NCI-H446 (cell line): ENCODE data around the gene SBSN.
A peak's percentile ranks its signal among the peaks of the same experiment; 100 is the strongest.

Source experiments
- DNase-seq, 2 experiments: peaks; one replicate each; lab custom pipeline; 2025; lab: John Stamatoyannopoulos, UW

SBSN gene

GRCh38 chr19:35509018-35509652 is 19.0 kb downstream of the SBSN start:
- no peak for DNase-seq

- no peak for DNase-seq
These were observed 20.0 kb downstream of the SBSN start for GRCh38 chr19:35508129-35508528.

- DNase-seq, result no peak
These were observed 20.6 kb downstream of the SBSN start for GRCh38 chr19:35507561-35507960.

- no peak for DNase-seq
These were observed 22.1 kb downstream of the SBSN start for GRCh38 chr19:35506011-35506410.

- no peak for DNase-seq
These were observed 25.4 kb downstream of the SBSN start for GRCh38 chr19:35502751-35503150.

GRCh38 chr19:35501684-35502083 is 26.4 kb downstream of the SBSN start:
- no peak for DNase-seq

DNA sequence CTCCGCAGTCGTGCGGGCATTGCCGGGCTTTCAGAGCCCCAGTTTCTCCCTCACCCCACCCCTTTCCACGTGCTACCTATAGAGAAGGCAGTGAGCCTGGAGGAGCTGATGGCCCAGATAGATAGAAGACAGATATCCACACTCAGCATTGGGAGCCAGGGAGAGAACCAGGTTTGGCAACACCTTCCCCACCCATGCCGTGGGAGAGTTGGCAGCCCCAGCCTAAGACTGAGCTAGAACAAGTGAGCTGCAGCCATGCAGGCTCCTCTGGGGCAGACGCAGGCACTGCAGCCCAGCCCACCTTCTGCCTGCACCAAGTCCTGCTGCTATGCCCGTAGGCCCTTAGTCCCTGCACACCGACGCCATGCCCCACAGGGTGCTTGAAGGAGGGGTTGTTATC is 27.5 kb downstream of the SBSN start:
- DNase-seq, result no peak

DNA sequence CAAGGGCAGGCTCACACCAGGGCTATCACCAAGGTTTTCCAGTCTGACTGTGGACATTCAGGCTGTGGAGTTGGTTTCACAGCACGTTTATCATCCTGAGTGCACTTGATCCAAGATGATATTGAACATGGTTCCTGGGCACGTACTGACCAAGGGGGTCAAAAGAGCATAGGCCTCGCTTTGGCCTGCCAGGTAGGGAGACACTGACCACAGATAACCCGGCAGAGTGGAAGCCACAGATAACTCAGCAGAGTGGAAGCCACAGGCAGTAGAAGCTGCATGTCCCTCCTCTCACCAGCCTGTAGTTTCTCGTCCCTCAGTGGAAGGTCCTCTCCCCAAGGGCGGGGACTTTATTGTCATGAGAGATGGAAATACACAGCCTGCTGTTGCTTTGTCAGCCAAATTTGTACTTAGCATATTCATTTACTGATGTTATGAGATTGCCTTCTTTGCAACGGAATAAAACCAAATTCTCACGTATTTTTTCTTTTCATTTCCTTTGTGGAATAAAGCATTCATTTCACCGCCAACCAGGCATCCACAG is 29.1 kb downstream of the SBSN start:
- no peak for DNase-seq

DNA sequence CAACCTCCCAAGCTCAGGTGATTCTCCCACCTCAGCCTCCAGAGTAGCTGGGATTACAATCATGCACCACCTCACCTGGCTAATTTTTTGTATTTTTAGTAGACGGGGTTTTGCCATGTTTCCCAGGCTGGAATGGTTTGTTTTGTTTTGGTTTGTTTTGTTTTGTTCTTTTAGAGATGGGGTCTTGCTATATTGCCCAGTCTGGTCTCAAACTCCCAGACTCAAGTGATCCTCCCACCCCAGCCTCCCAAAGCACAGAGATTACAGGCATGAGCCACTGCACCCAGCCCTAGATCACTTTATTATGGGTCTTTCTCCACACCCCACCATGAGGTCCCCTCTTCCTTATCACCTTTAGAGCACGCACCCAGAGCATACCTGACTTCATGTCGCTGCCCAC is 29.9 kb downstream of the SBSN start:
- no peak for DNase-seq

GRCh38 chr19:35497406-35497805 is 30.7 kb downstream of the SBSN start:
- no peak for DNase-seq

DNA sequence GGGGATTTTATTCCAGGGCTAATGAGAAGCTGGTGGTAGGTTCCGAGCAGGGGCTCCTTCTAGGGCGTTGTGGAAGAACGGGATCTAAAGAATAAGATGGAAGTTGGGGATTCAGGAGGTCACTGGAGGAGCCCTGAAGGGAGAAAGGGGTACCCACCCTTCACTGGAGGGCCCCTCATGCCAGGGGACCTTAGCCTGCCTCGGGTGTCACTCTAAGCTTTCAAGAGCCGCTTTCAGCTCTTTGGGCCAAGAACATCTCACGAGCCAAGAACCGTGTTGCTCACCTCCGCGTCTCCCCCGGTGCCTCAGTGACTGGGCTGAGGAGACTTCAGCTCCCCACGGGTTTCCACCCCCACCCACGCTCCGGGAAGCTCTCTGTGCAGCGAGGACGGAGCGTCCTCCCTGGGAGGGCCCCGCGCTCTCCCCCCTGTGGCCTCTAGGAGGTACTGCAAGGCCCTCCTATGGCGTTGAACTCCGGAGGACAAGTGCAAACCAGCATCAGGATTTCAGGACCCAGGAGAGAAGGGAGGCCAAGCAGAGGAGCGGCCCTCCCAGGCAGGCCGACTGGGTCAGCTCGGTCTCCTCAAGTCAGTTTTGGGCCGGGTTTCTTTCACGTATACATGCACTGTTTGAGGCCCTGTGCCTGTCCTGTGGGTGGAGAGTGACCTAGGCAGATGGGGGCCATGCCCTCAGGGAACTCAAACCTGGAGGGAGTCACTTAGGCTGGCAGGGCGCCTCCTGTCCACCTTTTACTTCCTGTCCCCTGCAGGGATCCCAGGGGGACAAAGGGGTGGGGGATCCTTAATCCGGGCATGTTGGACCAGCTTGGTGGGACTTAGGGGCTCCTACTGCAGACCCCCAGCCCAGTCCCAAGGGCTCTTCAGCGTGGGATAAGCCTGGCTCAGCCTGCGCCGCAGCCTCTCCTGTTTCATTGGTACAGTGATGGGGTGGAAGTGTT is 32.7 kb downstream of the SBSN start:
- peak in 1 of 2 experiments; percentile 66 for DNase-seq

DNA sequence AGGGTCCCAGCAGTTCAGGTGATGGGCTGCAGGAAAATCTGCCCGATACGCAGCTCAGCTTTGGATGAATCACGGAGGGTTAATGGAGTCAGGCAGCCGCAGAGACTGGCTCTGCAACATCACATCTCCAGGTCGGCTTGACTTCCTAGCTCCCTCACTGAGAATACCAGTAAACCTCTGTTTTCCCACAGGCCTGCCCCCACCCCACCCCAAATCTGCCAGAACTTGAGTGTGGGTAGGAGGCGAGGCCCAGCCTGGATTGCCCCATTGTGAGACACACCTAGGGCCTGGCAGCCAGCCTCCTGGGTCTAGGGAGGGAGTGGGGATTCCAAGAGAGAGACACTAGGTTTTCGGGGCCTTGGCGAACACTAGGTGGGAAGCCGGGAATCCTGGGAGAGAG is 34.1 kb downstream of the SBSN start:
- no peak for DNase-seq

DNA sequence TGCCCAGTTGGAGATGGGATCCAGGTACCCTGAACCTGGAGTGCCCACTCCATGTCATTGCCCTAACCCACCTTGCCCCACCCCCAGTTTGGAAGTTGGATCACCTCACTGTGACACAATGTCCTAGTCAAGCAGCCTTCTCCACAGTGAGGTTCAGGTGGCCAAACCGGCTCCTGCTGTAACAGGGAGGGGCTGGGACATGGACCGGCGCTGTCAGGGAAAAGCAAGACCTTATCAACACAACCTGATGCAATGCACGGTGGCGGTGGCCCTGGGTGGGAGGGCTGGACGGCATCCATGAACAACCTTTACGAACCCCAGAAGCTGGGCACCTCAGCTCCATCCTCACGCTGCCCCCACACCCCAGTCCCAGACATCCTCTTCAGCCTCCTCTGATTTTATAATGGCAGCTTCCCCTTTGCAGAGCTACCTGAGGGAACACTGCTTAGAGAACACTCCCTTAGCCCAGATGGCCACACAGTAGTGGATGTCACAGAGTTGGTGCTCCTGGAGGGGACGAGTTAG is 36.2 kb downstream of the SBSN start:
- no peak for DNase-seq

- no peak for DNase-seq
These were observed 37.7 kb downstream of the SBSN start, which contains the start of gene KRTDAP for GRCh38 chr19:35490364-35490763. Gene KRTDAP, minus strand, starts transcription at chr19:35490464. Its CDS starts 22 bp downstream, at chr19:35490442.

DNA sequence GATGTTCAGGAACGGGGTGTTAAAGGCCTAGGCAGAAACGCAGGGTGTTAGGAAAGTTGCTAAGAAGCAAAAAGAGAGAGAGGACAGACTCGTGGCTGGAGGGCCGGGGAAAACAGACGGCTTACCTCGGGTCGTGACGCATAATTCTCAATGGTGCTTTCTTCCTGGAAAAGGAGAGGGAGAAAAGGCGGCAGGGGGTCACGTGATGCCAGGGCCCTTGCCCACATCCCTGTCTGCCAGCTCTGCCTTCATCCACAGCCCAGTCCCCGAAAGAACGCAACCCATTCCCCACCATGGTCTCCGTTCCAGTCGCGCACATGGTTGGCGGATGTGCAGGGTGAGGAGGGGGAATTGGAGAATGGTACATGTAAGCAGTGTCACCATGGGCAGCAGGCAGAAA is 39.4 kb downstream of the SBSN start:
- DNase-seq, result no peak

GRCh38 chr19:35487656-35488182 is 40.4 kb downstream of the SBSN start:
- no peak for DNase-seq

- no peak for DNase-seq
These were observed 41.8 kb downstream of the SBSN start for GRCh38 chr19:35486268-35486708.

GRCh38 chr19:35484252-35485036 is 43.7 kb downstream of the SBSN start:
- no peak for DNase-seq

DNA sequence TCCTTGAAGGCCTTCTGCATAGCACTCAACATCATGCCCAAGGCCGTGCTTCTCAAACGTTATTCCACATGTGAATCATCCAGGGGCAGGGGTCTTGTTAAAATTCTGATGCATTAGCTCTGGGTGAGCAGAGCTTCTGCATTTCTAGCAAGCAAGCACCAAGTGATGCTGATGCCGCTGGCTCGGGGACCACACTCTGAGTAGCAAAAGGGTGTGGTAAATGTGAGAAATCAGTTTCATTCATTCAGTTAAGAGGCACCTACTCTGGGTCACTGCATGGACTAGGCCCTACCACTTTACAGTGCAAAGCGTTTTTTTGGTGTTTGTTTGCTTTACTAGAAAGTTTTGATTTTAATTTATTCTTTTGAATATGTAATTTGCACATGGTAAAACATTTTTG is 45.0 kb downstream of the SBSN start:
- no peak for DNase-seq

- DNase-seq, result no peak
These were observed 49.1 kb downstream of the SBSN start for GRCh38 chr19:35478794-35479677.

GRCh38 chr19:35476149-35476548 is 52.0 kb downstream of the SBSN start:
- no peak for DNase-seq
